H1 (cell line): ENCODE data around the gene CRADD. TPM values are rescaled to one million over a fixed set of nuclear protein-coding genes. Genes with fewer than 3 reads are reported as not detected.

Experiments used
- CTCF ChIA-PET: fragments of 300-600 bp; sonication (Branson Sonifier 250); formaldehyde crosslinking; loops from one replicate; lab custom pipeline; 2021; ENCODE audit not compliant: partially characterized antibody; lab: Charles Lee
- POLR2A ChIA-PET: fragments of 300-600 bp; sonication (Branson Sonifier 250); formaldehyde crosslinking; loops from one replicate; lab custom pipeline; 2021; ENCODE audit warnings: inconsistent platforms; ENCODE audit not compliant: partially characterized antibody; lab: Charles Lee
- DNase-seq, 2 experiments: peaks; one replicate each; pipeline versions ENCODE4 v3.0.0 to v3.0.0-alpha.2; 2010 to 2022; ENCODE audit warnings: low spot score in 2 of 2, low read depth in 1 of 2, mixed read lengths in 1 of 2
- FAIRE-seq: peaks from 2 replicates; lab custom pipeline; 2011; peaks lifted over from hg19 to GRCh38; lab: Jason Lieb, UNC
- H2AFZ ChIP-seq: 2 replicates; pipeline ENCODE4 v1.8.1; 2012; ENCODE audit warnings: low read length, inconsistent platforms
- H2AK5ac ChIP-seq: 2 replicates; pipeline ENCODE4 v1.6.1; 2013; ENCODE audit warnings: low read depth, low read length
- H2BK120ac ChIP-seq: replicated peaks from 2 replicates; pipeline ENCODE3; 2013; ENCODE audit warnings: low read depth, low read length, inconsistent platforms
- H2BK12ac ChIP-seq: 2 replicates; pipeline ENCODE4 v1.6.1; 2013; ENCODE audit warnings: low read depth, low read length
- H2BK15ac ChIP-seq: 2 replicates; pipeline ENCODE4 v1.6.1; 2013; ENCODE audit warnings: low read length
- H2BK20ac ChIP-seq: 2 replicates; pipeline ENCODE4 v1.6.1; 2013; ENCODE audit warnings: low read length
- H2BK5ac ChIP-seq: 2 replicates; pipeline ENCODE4 v1.6.1; 2013; ENCODE audit warnings: low read depth, low read length
- H3K14ac ChIP-seq: 2 replicates; pipeline ENCODE4 v1.6.1; 2013; ENCODE audit warnings: inconsistent platforms; ENCODE audit not compliant: insufficient read length
- H3K18ac ChIP-seq: 2 replicates; pipeline ENCODE4 v1.6.1; 2013; ENCODE audit warnings: low read length; ENCODE audit errors: extremely low read depth
- H3K23ac ChIP-seq: 2 replicates; pipeline ENCODE4 v1.6.1; 2013; ENCODE audit warnings: inconsistent platforms; ENCODE audit not compliant: insufficient read length
- H3K23me2 ChIP-seq: 2 replicates; pipeline ENCODE4 v1.6.1; 2013; ENCODE audit warnings: low read depth, low read length
- H3K27ac ChIP-seq: 2 replicates; pipeline ENCODE4 v1.6.1; 2011; ENCODE audit warnings: low read depth, low read length, inconsistent platforms
- H3K27me3 ChIP-seq, 4 experiments: replicated peaks in 1 of 4; 1 replicate in 1 of 4; 2 replicates in 3 of 4; pipeline versions ENCODE4 v1.6.1 to v1.8.1; 2011 to 2013; ENCODE audit warnings: low read length in 3 of 4, mild to moderate bottlenecking in 3 of 4, inconsistent platforms in 2 of 4, mixed read lengths in 2 of 4, moderate library complexity in 1 of 4; ENCODE audit not compliant: control insufficient read depth in 3 of 4, insufficient read depth in 3 of 4; ENCODE audit errors: extremely low read depth in 1 of 4
- H3K36me3 ChIP-seq, 4 experiments: 2 replicates each; pipeline versions ENCODE4 v1.6.1 to v1.8.1; 2011 to 2013; ENCODE audit warnings: mild to moderate bottlenecking in 4 of 4, low read length in 3 of 4, moderate library complexity in 2 of 4, control low read depth in 1 of 4, inconsistent platforms in 1 of 4; ENCODE audit not compliant: insufficient read depth in 4 of 4, control insufficient read depth in 2 of 4
- H3K4ac ChIP-seq: replicated peaks from 2 replicates; pipeline ENCODE3; 2013; ENCODE audit warnings: low read length, low read depth, mixed read lengths, inconsistent platforms; ENCODE audit not compliant: insufficient read length
- H3K4me1 ChIP-seq, 4 experiments: replicated peaks in 1 of 4; 1 replicate in 1 of 4; 2 replicates in 3 of 4; pipeline versions ENCODE4 v1.6.1 to v1.8.1; 2011 to 2013; ENCODE audit warnings: low read length in 3 of 4, inconsistent platforms in 2 of 4, mixed read lengths in 1 of 4; ENCODE audit not compliant: insufficient read depth in 4 of 4, control insufficient read depth in 3 of 4
- H3K4me2 ChIP-seq, 2 experiments: 2 replicates each; pipeline versions ENCODE4 v1.6.1 to v1.8.1; 2011 to 2013; ENCODE audit warnings: low read depth in 2 of 2, low read length in 2 of 2, control low read depth in 1 of 2, inconsistent platforms in 1 of 2, mild to moderate bottlenecking in 1 of 2; ENCODE audit not compliant: insufficient read depth in 1 of 2
- H3K4me3 ChIP-seq, 4 experiments: fragments of 200-600, 300-600 bp in 1 of 4; sonication (generic), shearing (Covaris generic), sonication (Bioruptor Twin) in 1 of 4; 2 replicates each; pipeline versions ENCODE4 v1.5.1 to v1.8.1; 2011 to 2016; ENCODE audit warnings: low read length in 4 of 4, low read depth in 3 of 4, control low read depth in 2 of 4, inconsistent platforms in 2 of 4, mild to moderate bottlenecking in 2 of 4, mixed read lengths in 1 of 4, moderate library complexity in 1 of 4; ENCODE audit not compliant: insufficient read depth in 2 of 4; ENCODE audit errors: extremely low read depth in 1 of 4
- H3K56ac ChIP-seq: replicated peaks from 2 replicates; pipeline ENCODE3; 2013; ENCODE audit warnings: low read depth, mild to moderate bottlenecking, mixed read lengths, low read length, inconsistent platforms; ENCODE audit not compliant: insufficient read length
- H3K79me1 ChIP-seq: 2 replicates; pipeline ENCODE4 v1.6.1; 2013; ENCODE audit warnings: low read depth, low read length, control low read depth
- H3K79me2 ChIP-seq, 2 experiments: 2 replicates each; pipeline versions ENCODE4 v1.6.1 to v1.8.1; 2012 to 2013; ENCODE audit warnings: low read length in 2 of 2, mild to moderate bottlenecking in 2 of 2, inconsistent platforms in 1 of 2; ENCODE audit not compliant: insufficient read depth in 2 of 2, control insufficient read depth in 1 of 2
- H3K9ac ChIP-seq, 4 experiments: replicated peaks in 1 of 4; 1 replicate in 1 of 4; 2 replicates in 3 of 4; pipeline versions ENCODE4 v1.6.1 to v1.8.1; 2011 to 2013; ENCODE audit warnings: low read depth in 3 of 4, low read length in 3 of 4, control low read depth in 2 of 4, mild to moderate bottlenecking in 2 of 4, moderate library complexity in 2 of 4, inconsistent platforms in 1 of 4; ENCODE audit errors: extremely low read depth in 1 of 4
- H3K9me3 ChIP-seq, 2 experiments: 2 replicates each; pipeline versions ENCODE4 v1.6.1 to v1.8.1; 2012 to 2013; ENCODE audit warnings: mild to moderate bottlenecking in 2 of 2, moderate library complexity in 2 of 2, control low read depth in 1 of 2, inconsistent platforms in 1 of 2, low read depth in 1 of 2, low read length in 1 of 2, mixed read lengths in 1 of 2; ENCODE audit not compliant: insufficient read depth in 2 of 2
- H4K20me1 ChIP-seq, 2 experiments: replicated peaks in 1 of 2; 2 replicates each; pipeline versions ENCODE3 to v1.8.1; 2011 to 2013; ENCODE audit warnings: inconsistent platforms in 2 of 2, low read length in 2 of 2, mild to moderate bottlenecking in 1 of 2; ENCODE audit not compliant: insufficient read depth in 2 of 2, control insufficient read depth in 1 of 2
- H4K5ac ChIP-seq: 2 replicates; pipeline ENCODE4 v1.6.1; 2013; ENCODE audit warnings: low read length, low read depth, mixed read lengths, inconsistent platforms; ENCODE audit not compliant: insufficient read length
- H4K8ac ChIP-seq: 2 replicates; pipeline ENCODE4 v1.8.0; 2013; ENCODE audit warnings: mild to moderate bottlenecking, moderate library complexity, low read length, inconsistent platforms; ENCODE audit not compliant: insufficient read depth; ENCODE audit errors: extremely low read depth
- H4K91ac ChIP-seq: replicated peaks from 2 replicates; pipeline ENCODE3; 2013; ENCODE audit warnings: low read length, mixed read lengths, inconsistent platforms; ENCODE audit not compliant: insufficient read length
- BRCA1 ChIP-seq: IDR thresholded peaks from 2 replicates; pipeline ENCODE4 v1.6.1; 2012; ENCODE audit warnings: low read depth, low read length, improper control_type of control experiment
- CBX5 ChIP-seq: fragments of 300-800, 300-1000 bp; sonication (generic); IDR thresholded peaks from 2 replicates; pipeline ENCODE4 v1.7.1; 2016; ENCODE audit warnings: antibody characterized with exemption, low read length, low read depth
- CTBP2 ChIP-seq: IDR thresholded peaks from 2 replicates; pipeline ENCODE4 v1.7.0; 2011; ENCODE audit warnings: borderline replicate concordance, mild to moderate bottlenecking, moderate library complexity, mixed read lengths, low read length; ENCODE audit not compliant: insufficient read depth, insufficient read length
- EGR1 ChIP-seq: IDR thresholded peaks from 2 replicates; pipeline ENCODE4 v1.6.1; 2011; ENCODE audit warnings: low read depth, low read length, borderline replicate concordance
- EP300 ChIP-seq, 2 experiments: IDR thresholded peaks; 1 replicate in 1 of 2; 2 replicates in 1 of 2; pipeline ENCODE4 v1.6.1; 2011 to 2012; ENCODE audit warnings: low read depth in 2 of 2, low read length in 2 of 2, mild to moderate bottlenecking in 2 of 2, borderline replicate concordance in 1 of 2, inconsistent platforms in 1 of 2, moderate library complexity in 1 of 2
- HDAC2 ChIP-seq, 2 experiments: fragments of 300-600 bp in 1 of 2; sonication (generic) in 1 of 2; IDR thresholded peaks; 2 replicates each; pipeline ENCODE4 v1.6.1; 2011 to 2012; ENCODE audit warnings: low read depth in 2 of 2, low read length in 2 of 2, mild to moderate bottlenecking in 2 of 2, moderate library complexity in 2 of 2, borderline replicate concordance in 1 of 2, inconsistent platforms in 1 of 2
- MAFK ChIP-seq: IDR thresholded peaks from 2 replicates; pipeline ENCODE4 v1.6.1; 2012; ENCODE audit warnings: low read depth, mild to moderate bottlenecking, improper control_type of control experiment, low read length
- NANOG ChIP-seq: IDR thresholded peaks from 2 replicates; pipeline ENCODE4 v1.6.1; 2011; ENCODE audit warnings: low read length, low read depth, mild to moderate bottlenecking, inconsistent platforms; ENCODE audit not compliant: insufficient read depth, poor library complexity, severe bottlenecking
- RFX5 ChIP-seq: IDR thresholded peaks from 2 replicates; pipeline ENCODE4 v1.6.1; 2011; ENCODE audit warnings: low read depth, low read length, improper control_type of control experiment, borderline replicate concordance
- RXRA ChIP-seq: IDR thresholded peaks from 2 replicates; pipeline ENCODE4 v1.6.1; 2011; ENCODE audit warnings: low read depth, mild to moderate bottlenecking, low read length, moderate library complexity; ENCODE audit not compliant: insufficient read depth
- SUZ12 ChIP-seq: fragments of 200-600 bp; sonication (generic); IDR thresholded peaks from 2 replicates; pipeline ENCODE4 v1.6.1; 2012; ENCODE audit warnings: mild to moderate bottlenecking, inconsistent platforms, low read length, moderate library complexity, mixed read lengths
- TBP ChIP-seq: IDR thresholded peaks from 2 replicates; pipeline ENCODE4 v1.6.1; 2011; ENCODE audit warnings: low read depth, low read length, improper control_type of control experiment
- TEAD4 ChIP-seq: IDR thresholded peaks from 2 replicates; pipeline ENCODE4 v1.6.1; 2012; ENCODE audit warnings: low read depth, low read length, inconsistent platforms, mixed read lengths
- WGBS, 2 experiments: shearing (Covaris generic) in 1 of 2; methylation state at CpG; one replicate each; pipeline versions ENCODE4 v1.1.6 to v1.1.7; 2013 to 2015; ENCODE audit warnings: low lambda C conversion rate in 2 of 2, mixed read lengths in 2 of 2, inconsistent platforms in 1 of 2, low coverage in 1 of 2, missing lambda C conversion rate in 1 of 2; ENCODE audit not compliant: insufficient replicate concordance in 2 of 2, insufficient coverage in 1 of 2, insufficient read length in 1 of 2; ENCODE audit errors: extremely low coverage in 1 of 2, missing lambda C conversion rate in 1 of 2; 5-methylcytosine and 5-hydroxymethylcytosine counted together
- polyA plus RNA-seq, 7 experiments: library from polyadenylated mRNA; depleted of rRNA in 3 of 7; stranded (reverse) in 5 of 7; unstranded in 2 of 7; fragments of >200 nt in 5 of 7; fragments of 200-250 nt in 2 of 7; gene quantifications; 1 replicate in 5 of 7; 2 replicates in 1 of 7; 4 replicates in 1 of 7; pipeline versions ENCODE4 v1.2.1 to v1.2.3, GENCODE V29; 2011 to 2013; ENCODE audit warnings: missing spikeins in 2 of 7, mixed read lengths in 2 of 7
- total RNA-seq: library from RNA; stranded (reverse); fragmentation: NEBNext Ultra II Directional; extraction: Animal tissue kit (Norgen Biotek cat#: 25700); gene quantifications from 2 replicates; pipeline ENCODE4 v1.2.1, GENCODE V29; 2021

CRADD gene
- total and polyA plus RNA-seq, 2 of the 8 experiments (the other 6 are each of a cell fraction or from before 2014, with no cell fraction given), result 8.1 to 15.4 TPM

- WGBS, 2 experiments, result 98% methylated on average over 4 of the region's 4 CpGs; no CpG with 5 or more reads in 1 of the 2 experiments
- DNase-seq, result no peak
- Histone ChIP-seq H3K4ac (no peak overlapping the region), H3K9ac (no peak overlapping the region), H4K91ac (no peak overlapping the region), H2BK5ac (no peak overlapping the region), H3K79me1 (no peaks in the 10 kb centered on the region), H4K5ac (no peak overlapping the region), H3K27me3 (no peaks in the 10 kb centered on the region), H2BK20ac (no peak overlapping the region; the same call in 1 of the 2 replicates), H2AFZ (no peak overlapping the region), H4K20me1 (no peaks in the 10 kb centered on the region), H3K9me3 (no peaks in the 10 kb centered on the region; a peak in 1 of 4 replicates), H3K4me1 (peaks cover 0 to 8% (median 0%) of the 10 kb centered on the region in 4 experiments; a peak in 2 of 7 replicates), H4K8ac (no peak overlapping the region), H2BK120ac (no peak overlapping the region), H3K4me2 (no peak overlapping the region), H3K27ac (no peak overlapping the region), H3K14ac (no peak overlapping the region), H2BK15ac (0 out of 2 replicates have a peak overlapping the region, but pooled peaks have one; percentile 19), H3K18ac (no peak overlapping the region), H3K23me2 (no peaks in the 10 kb centered on the region), H2BK12ac (no peak overlapping the region), H2AK5ac (no peak overlapping the region), H3K79me2 (no peaks in the 10 kb centered on the region), H3K36me3 (no peaks in the 10 kb centered on the region), H3K23ac (no peak overlapping the region), H3K56ac (no peak overlapping the region), H3K4me3 (no peak overlapping the region)
- CTCF ChIA-PET, result interaction anchor here (1.3 kb wide), 1 partner anchor 45 kb away, joined by 3 read pairs; no protein-coding TSS in a partner anchor
- FAIRE-seq, result no peak
- POLR2A ChIA-PET, result interaction anchor here (0.8 to 1.5 kb wide), 2 partner anchors 11 to 12 kb away, joined by 3 read pairs; no protein-coding TSS in a partner anchor
- no peak for TF ChIP-seq CBX5
- TF ChIP-seq NANOG, result no peak
- no peak for TF ChIP-seq HDAC2 (IDR thresholded peaks at IDR 0.05; ENCODE audit: borderline replicate concordance in 1 of 2, low read depth in 2 of 2, low read length in 2 of 2)
- no peak for TF ChIP-seq RXRA
- TF ChIP-seq EP300 (IDR thresholded peaks at IDR 0.05; ENCODE audit: borderline replicate concordance in 1 of 2, low read depth in 2 of 2, low read length in 2 of 2), result no peak
- no peak for TF ChIP-seq BRCA1
- no peak for TF ChIP-seq TBP
- TF ChIP-seq MAFK, result no peak
- no peak for TF ChIP-seq RFX5
- TF ChIP-seq SUZ12, result no peak
- TF ChIP-seq CTBP2, result no peak
- TF ChIP-seq TEAD4, result no peak
- TF ChIP-seq EGR1, result no peak
Measured at GRCh38 chr12:93723568-93723930, 46.4 kb downstream of the CRADD start.
